Lower leg skin (tissue), 4 donors: ENCODE results near the gene VPS13D. TPM values are rescaled to one million over a fixed set of nuclear protein-coding genes. Genes with fewer than 3 reads are reported as not detected.
A peak's percentile ranks its signal among the peaks of the same experiment; 100 is the strongest.

ENCODE experiments used
- DNase-seq, 2 donors: peaks; one replicate each; pipeline ENCODE4 v3.0.0-alpha.2; 2019; ENCODE audit warnings: low spot score in 2 of 2
- H3K4me3 ChIP-seq: fragments of 200-600 bp; sonication (generic); 2 replicates; pipeline ENCODE4 v1.5.1; 2017; ENCODE audit warnings: mild to moderate bottlenecking, low read depth; ENCODE audit not compliant: poor library complexity, severe bottlenecking
- CTCF ChIP-seq, 3 donors: fragments of 450-650 bp; IDR thresholded peaks; one replicate each; pipeline ENCODE4 v1.5.1; 2016; ENCODE audit warnings: antibody characterized with exemption in 3 of 3, mild to moderate bottlenecking in 3 of 3, moderate library complexity in 2 of 3
- POLR2A ChIP-seq, 2 donors: fragments of 450-650 bp; IDR thresholded peaks; one replicate each; pipeline ENCODE4 v1.6.1; 2016 to 2017; ENCODE audit warnings: antibody characterized with exemption in 2 of 2, mild to moderate bottlenecking in 1 of 2, moderate library complexity in 1 of 2
- WGBS, 2 donors: methylation state at CpG; one replicate each; pipeline ENCODE4 v1.1.5; 2018; 5-methylcytosine and 5-hydroxymethylcytosine counted together
- intact Hi-C: fragments of 100-400 bp; cut with DNase I; formaldehyde crosslinking; loops from one replicate; pipeline ENCODE4 v1.15.0; 2023; ENCODE audit warnings: low total_unique reads
- total RNA-seq, 4 donors: library from RNA; depleted of rRNA; stranded (reverse); fragments of >200 nt; gene quantifications; one replicate each; pipeline ENCODE4 v1.1.0, GENCODE V29; 2016

VPS13D gene
- total RNA-seq, 4 donors from 2014 or later: 96.5 to 200 (median 116) TPM

- WGBS, 2 donors: 100% methylated on average over 2 of the region's 2 CpGs
- intact Hi-C loops: no loop called here
- H3K4me3 ChIP-seq: no peak overlapping the region
- no peak for DNase-seq
- TF ChIP-seq CTCF (IDR thresholded peaks at IDR 0.05) (no peak), POLR2A (IDR thresholded peaks at IDR 0.05) (no peak)
Observed at GRCh38 chr1:12539320-12539704, 309.5 kb downstream of the VPS13D start.

DNA sequence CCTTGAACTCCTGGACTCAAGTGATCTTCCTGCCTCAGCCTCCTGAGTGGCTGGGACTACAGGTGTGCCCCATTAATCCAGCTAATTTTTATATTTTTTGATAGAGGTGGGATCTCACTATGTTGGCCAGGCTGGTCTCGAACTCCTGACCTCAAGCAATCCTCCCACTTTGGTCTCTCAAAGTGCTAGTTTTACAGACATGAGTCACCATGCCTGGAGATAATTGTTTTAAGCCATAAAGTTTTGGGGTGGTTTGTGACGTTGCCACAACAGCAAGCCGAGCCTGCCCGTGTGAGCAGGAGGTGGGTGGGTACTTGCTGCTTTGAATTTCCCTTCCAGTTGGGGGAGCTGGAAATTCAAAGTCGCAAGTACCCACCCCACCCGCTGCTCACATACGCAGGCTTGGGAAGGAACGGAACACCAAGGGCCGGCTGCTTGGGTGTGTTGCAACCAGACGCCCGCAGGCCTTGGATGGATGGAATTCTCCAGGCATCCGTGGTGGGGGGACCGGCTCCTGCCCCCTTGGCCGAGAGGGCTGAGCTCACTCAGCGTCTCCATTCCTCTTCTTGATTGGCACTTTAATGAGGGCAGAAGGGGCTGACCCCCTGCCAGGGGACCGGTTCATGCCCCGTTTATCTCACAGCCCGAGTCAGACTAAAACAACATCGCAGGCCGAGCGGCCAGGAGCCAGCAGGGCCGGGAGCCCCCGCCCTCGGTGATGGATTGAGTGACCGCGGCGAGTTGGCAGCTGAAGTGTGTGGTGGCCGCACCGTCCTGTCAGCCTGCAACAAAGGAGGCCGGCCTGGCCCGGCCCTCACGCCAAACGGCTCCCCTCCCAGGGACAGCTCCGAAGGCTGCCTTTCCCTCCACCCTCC lies 310.1 kb downstream of the VPS13D start:
- intact Hi-C loops: no loop called here
- peak; percentile 67 to 93 for DNase-seq
- 46 to 59% methylated on average over 30 to 32 of the region's 34 CpGs for WGBS, 2 donors
- H3K4me3 ChIP-seq: no peak overlapping the region
- TF ChIP-seq CTCF (IDR thresholded peaks at IDR 0.05): no peak
- no peak for TF ChIP-seq POLR2A (IDR thresholded peaks at IDR 0.05)

GRCh38 chr1:12540580-12541273 lies 310.9 kb downstream of the VPS13D start:
- 80 to 86% methylated on average over 15 to 17 of the region's 17 CpGs for WGBS, 2 donors
- no peak overlapping the region for H3K4me3 ChIP-seq
- TF ChIP-seq POLR2A (IDR thresholded peaks at IDR 0.05) (no peak), CTCF (IDR thresholded peaks at IDR 0.05) (no peak)
- intact Hi-C loops: no loop called here
- no peak for DNase-seq

- 62 to 68% methylated on average over 12 to 13 of the region's 17 CpGs for WGBS, 2 donors
- DNase-seq: no peak
Observed at GRCh38 chr1:12541274-12542137, 311.7 kb downstream of the VPS13D start.

More at GRCh38 chr1:12541274-12542137, 311.7 kb downstream of the VPS13D start:
- no peak overlapping the region for H3K4me3 ChIP-seq
- TF ChIP-seq POLR2A (IDR thresholded peaks at IDR 0.05): no peak
- TF ChIP-seq CTCF (IDR thresholded peaks at IDR 0.05): no peak
- intact Hi-C loops: no loop called here
